Liver (tissue), 9 donors: ENCODE data around the gene EPB41L4A. TPM values are rescaled to one million over a fixed set of nuclear protein-coding genes. Genes with fewer than 3 reads are reported as not detected.

Source experiments
- DNase-seq: peaks from one replicate; pipeline ENCODE4 v3.0.0-alpha.2; 2017; ENCODE audit warnings: low spot score
- H3K27ac ChIP-seq, 2 donors: one replicate each; pipeline ENCODE4 v1.7.0; 2013; ENCODE audit warnings: inconsistent platforms in 2 of 2, low read length in 2 of 2, control low read depth in 1 of 2, low read depth in 1 of 2, mild to moderate bottlenecking in 1 of 2
- H3K27me3 ChIP-seq, 4 donors: one replicate each; pipeline versions ENCODE4 v1.6.1 to v1.7.0; 2013; ENCODE audit warnings: low read length in 3 of 4, inconsistent platforms in 1 of 4, mild to moderate bottlenecking in 1 of 4, moderate library complexity in 1 of 4; ENCODE audit not compliant: control insufficient read depth in 4 of 4, insufficient read depth in 4 of 4
- H3K36me3 ChIP-seq, 4 donors: one replicate each; pipeline versions ENCODE4 v1.6.1 to v1.7.0; 2013; ENCODE audit warnings: low read length in 3 of 4, mild to moderate bottlenecking in 3 of 4, low read depth in 1 of 4, moderate library complexity in 1 of 4; ENCODE audit not compliant: control insufficient read depth in 4 of 4, insufficient read depth in 3 of 4
- H3K4me1 ChIP-seq, 4 donors: one replicate each; pipeline versions ENCODE4 v1.6.1 to v1.7.0; 2013; ENCODE audit warnings: low read length in 3 of 4, mild to moderate bottlenecking in 3 of 4, moderate library complexity in 1 of 4; ENCODE audit not compliant: control insufficient read depth in 4 of 4, insufficient read depth in 4 of 4
- H3K4me3 ChIP-seq, 3 donors: one replicate each; pipeline versions ENCODE4 v1.6.1 to v1.7.0; 2013; ENCODE audit warnings: low read length in 3 of 3, control low read depth in 1 of 3, low read depth in 1 of 3, mild to moderate bottlenecking in 1 of 3
- H3K9ac ChIP-seq, 2 donors: one replicate each; pipeline ENCODE4 v1.7.0; 2013; ENCODE audit warnings: low read length in 2 of 2, mild to moderate bottlenecking in 2 of 2, moderate library complexity in 2 of 2, control low read depth in 1 of 2, low read depth in 1 of 2
- H3K9me3 ChIP-seq, 4 donors: one replicate each; pipeline versions ENCODE4 v1.6.1 to v1.7.0; 2013; ENCODE audit warnings: low read length in 3 of 4; ENCODE audit not compliant: control insufficient read depth in 4 of 4
- CTCF ChIP-seq: fragments of 150-350 bp; IDR thresholded peaks from 2 replicates; pipeline ENCODE4 v1.5.1; 2017; ENCODE audit warnings: improper control_type of control experiment, low read depth, low read length; ENCODE audit not compliant: missing input control
- EGR1 ChIP-seq, 2 donors: IDR thresholded peaks; 2 replicates each; pipeline ENCODE4 v1.6.1; 2016 to 2018; ENCODE audit warnings: antibody characterized with exemption in 2 of 2, low read depth in 2 of 2
- FOXA1 ChIP-seq: IDR thresholded peaks from 2 replicates; pipeline ENCODE4 v1.6.1; 2016; ENCODE audit warnings: antibody characterized with exemption
- FOXA2 ChIP-seq: IDR thresholded peaks from 2 replicates; pipeline ENCODE4 v1.6.1; 2016; ENCODE audit warnings: antibody characterized with exemption
- GABPA ChIP-seq, 2 donors: IDR thresholded peaks in 1 of 2; conservative IDR thresholded peaks in 1 of 2; 2 replicates each; pipeline ENCODE4 v1.6.1; 2016; ENCODE audit warnings: antibody characterized with exemption in 2 of 2, mild to moderate bottlenecking in 1 of 2, moderate library complexity in 1 of 2
- HNF4A ChIP-seq, 2 donors: conservative IDR thresholded peaks; 2 replicates each; pipeline ENCODE4 v1.6.1; 2016; ENCODE audit warnings: antibody characterized with exemption in 2 of 2, mild to moderate bottlenecking in 2 of 2
- HNF4G ChIP-seq: IDR thresholded peaks from 2 replicates; pipeline ENCODE4 v1.6.1; 2016; ENCODE audit warnings: antibody characterized with exemption
- JUND ChIP-seq, 2 donors: IDR thresholded peaks; 2 replicates each; pipeline ENCODE4 v1.6.1; 2016; ENCODE audit warnings: antibody characterized with exemption in 2 of 2
- RAD21 ChIP-seq, 2 donors: IDR thresholded peaks; 2 replicates each; pipeline ENCODE4 v1.6.1; 2016; ENCODE audit warnings: antibody characterized with exemption in 2 of 2, mild to moderate bottlenecking in 2 of 2
- RXRA ChIP-seq, 2 donors: IDR thresholded peaks; 2 replicates each; pipeline ENCODE4 v1.6.1; 2017 to 2018; ENCODE audit warnings: antibody characterized with exemption in 2 of 2, mild to moderate bottlenecking in 1 of 2
- SP1 ChIP-seq: IDR thresholded peaks from 2 replicates; pipeline ENCODE4 v1.6.1; 2018; ENCODE audit warnings: antibody characterized with exemption, mild to moderate bottlenecking
- TAF1 ChIP-seq: conservative IDR thresholded peaks from 2 replicates; pipeline ENCODE4 v1.6.1; 2016; ENCODE audit warnings: antibody characterized with exemption, mild to moderate bottlenecking
- YY1 ChIP-seq: IDR thresholded peaks from 2 replicates; pipeline ENCODE4 v1.6.1; 2016; ENCODE audit warnings: antibody characterized with exemption, mild to moderate bottlenecking
- ZBTB33 ChIP-seq: IDR thresholded peaks from 2 replicates; pipeline ENCODE4 v1.6.1; 2016; ENCODE audit warnings: antibody characterized with exemption
- WGBS: extraction: QIAGEN DNeasy Blood & Tissue Kit; methylation state at CpG from one replicate; pipeline ENCODE4 v1.1.7; 2013; 5-methylcytosine and 5-hydroxymethylcytosine counted together
- polyA plus RNA-seq, 2 donors: library from polyadenylated mRNA; stranded (reverse) in 1 of 2; unstranded in 1 of 2; fragments of 200-250 nt in 1 of 2; fragments of >200 nt in 1 of 2; fragmentation: Nextera tagmentation in 1 of 2; extraction: Ambion mirVana in 1 of 2; gene quantifications; one replicate each; pipeline versions ENCODE4 v1.2.1 to v1.2.3, GENCODE V29; 2013 to 2015
- total RNA-seq, 2 donors: library from RNA; depleted of rRNA; stranded (reverse); fragments of >200 nt; gene quantifications; one replicate each; pipeline ENCODE4 v1.2.3, GENCODE V29; 2014
- TF ChIP-seq, protein P1 (sequence below): IDR thresholded peaks from 2 replicates; pipeline ENCODE4 v1.6.1; 2016; ENCODE audit warnings: antibody characterized with exemption
- TF ChIP-seq, protein P2 (sequence below): IDR thresholded peaks from 2 replicates; pipeline ENCODE4 v1.6.1; 2016; ENCODE audit warnings: antibody characterized with exemption, mild to moderate bottlenecking
- donor health status: healthy.
- donor health status: healthy.
- donor health status: healthy.
- donor health status: healthy.
- donor health status: healthy.

The EPB41L4A gene
- total and polyA plus RNA-seq, 4 donors: 1.1 to 8.0 (median 3.9) TPM

DNA sequence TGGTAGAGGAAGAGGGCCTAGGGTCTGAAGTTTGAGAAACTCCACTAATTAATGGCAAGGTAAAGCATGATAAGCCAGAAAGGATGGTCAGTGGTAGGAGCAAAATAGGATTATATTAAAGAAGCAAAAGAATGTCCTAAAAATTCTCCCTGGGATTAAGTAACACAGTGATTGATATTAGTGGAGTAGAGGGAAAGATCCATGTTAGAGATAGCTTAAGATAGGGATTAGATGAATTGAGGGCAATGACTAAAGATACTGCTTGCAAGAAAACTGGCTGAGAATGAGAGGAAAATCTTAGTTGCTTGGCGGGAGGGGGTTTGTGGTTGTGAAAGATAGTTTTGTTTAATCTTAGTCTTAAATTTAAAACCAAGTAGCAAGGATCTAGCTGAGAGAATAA, 255.6 kb downstream of the EPB41L4A start:
- H3K9ac ChIP-seq: no peak overlapping the region
- peaks cover 8 to 38% (median 16%) of the 10 kb centered on the region in 4 donors for H3K36me3 ChIP-seq
- no peak for DNase-seq
- no peak overlapping the region for H3K4me3 ChIP-seq
- no peaks in the 10 kb centered on the region for H3K9me3 ChIP-seq
- 97% methylated on average over 1 of the region's 1 CpG for WGBS
- no peak overlapping the region for H3K27ac ChIP-seq
- peaks cover 2 to 21% (median 12%) of the 10 kb centered on the region in 4 donors for H3K4me1 ChIP-seq
- TF ChIP-seq RXRA (IDR thresholded peaks at IDR 0.05) (no peak), GABPA (IDR thresholded peaks at IDR 0.05 in 1 of 2, conservative IDR thresholded peaks at IDR 0.05 in 1 of 2) (no peak), HNF4G (no peak), EGR1 (IDR thresholded peaks at IDR 0.05; ENCODE audit: low read depth in 2 of 2) (no peak), HNF4A (conservative IDR thresholded peaks at IDR 0.05) (no peak), FOXA1 (no peak), TAF1 (no peak), RAD21 (IDR thresholded peaks at IDR 0.05) (no peak), JUND (IDR thresholded peaks at IDR 0.05) (no peak), ZBTB33 (no peak), YY1 (no peak)
- TF ChIP-seq, protein P1, sequence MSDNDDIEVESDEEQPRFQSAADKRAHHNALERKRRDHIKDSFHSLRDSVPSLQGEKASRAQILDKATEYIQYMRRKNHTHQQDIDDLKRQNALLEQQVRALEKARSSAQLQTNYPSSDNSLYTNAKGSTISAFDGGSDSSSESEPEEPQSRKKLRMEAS: no peak
- no peaks in the 10 kb centered on the region for H3K27me3 ChIP-seq

GRCh38 chr5:112161392-112161748, 257.7 kb downstream of the EPB41L4A start:
- Histone ChIP-seq H3K4me3 (peak overlapping the region; percentile 68 to 82 (median 77)), H3K36me3 (peaks cover 8 to 30% (median 15%) of the 10 kb centered on the region in 4 donors), H3K9ac (peak overlapping the region; percentile 37 to 90), H3K27ac (peak overlapping the region; percentile 79 to 81), H3K27me3 (no peaks in the 10 kb centered on the region), H3K4me1 (peaks cover 2 to 19% (median 12%) of the 10 kb centered on the region in 4 donors), H3K9me3 (no peaks in the 10 kb centered on the region)
- 1% methylated on average over 8 of the region's 8 CpGs for WGBS
- TF ChIP-seq FOXA1 (no peak), FOXA2 (no peak), EGR1 (IDR thresholded peaks at IDR 0.05; ENCODE audit: low read depth in 2 of 2) (no peak), CTCF (no peak), RXRA (IDR thresholded peaks at IDR 0.05) (no peak), YY1 (no peak), JUND (IDR thresholded peaks at IDR 0.05) (no peak), HNF4A (conservative IDR thresholded peaks at IDR 0.05) (no peak), HNF4G (no peak), ZBTB33 (no peak), SP1 (no peak)
- TF ChIP-seq, protein P1: no peak
- TF ChIP-seq, protein P2, sequence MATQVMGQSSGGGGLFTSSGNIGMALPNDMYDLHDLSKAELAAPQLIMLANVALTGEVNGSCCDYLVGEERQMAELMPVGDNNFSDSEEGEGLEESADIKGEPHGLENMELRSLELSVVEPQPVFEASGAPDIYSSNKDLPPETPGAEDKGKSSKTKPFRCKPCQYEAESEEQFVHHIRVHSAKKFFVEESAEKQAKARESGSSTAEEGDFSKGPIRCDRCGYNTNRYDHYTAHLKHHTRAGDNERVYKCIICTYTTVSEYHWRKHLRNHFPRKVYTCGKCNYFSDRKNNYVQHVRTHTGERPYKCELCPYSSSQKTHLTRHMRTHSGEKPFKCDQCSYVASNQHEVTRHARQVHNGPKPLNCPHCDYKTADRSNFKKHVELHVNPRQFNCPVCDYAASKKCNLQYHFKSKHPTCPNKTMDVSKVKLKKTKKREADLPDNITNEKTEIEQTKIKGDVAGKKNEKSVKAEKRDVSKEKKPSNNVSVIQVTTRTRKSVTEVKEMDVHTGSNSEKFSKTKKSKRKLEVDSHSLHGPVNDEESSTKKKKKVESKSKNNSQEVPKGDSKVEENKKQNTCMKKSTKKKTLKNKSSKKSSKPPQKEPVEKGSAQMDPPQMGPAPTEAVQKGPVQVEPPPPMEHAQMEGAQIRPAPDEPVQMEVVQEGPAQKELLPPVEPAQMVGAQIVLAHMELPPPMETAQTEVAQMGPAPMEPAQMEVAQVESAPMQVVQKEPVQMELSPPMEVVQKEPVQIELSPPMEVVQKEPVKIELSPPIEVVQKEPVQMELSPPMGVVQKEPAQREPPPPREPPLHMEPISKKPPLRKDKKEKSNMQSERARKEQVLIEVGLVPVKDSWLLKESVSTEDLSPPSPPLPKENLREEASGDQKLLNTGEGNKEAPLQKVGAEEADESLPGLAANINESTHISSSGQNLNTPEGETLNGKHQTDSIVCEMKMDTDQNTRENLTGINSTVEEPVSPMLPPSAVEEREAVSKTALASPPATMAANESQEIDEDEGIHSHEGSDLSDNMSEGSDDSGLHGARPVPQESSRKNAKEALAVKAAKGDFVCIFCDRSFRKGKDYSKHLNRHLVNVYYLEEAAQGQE: no peak
- DNase-seq: no peak
